Measurements from ENCODE around the gene CCDC142. TPM values are rescaled to one million over a fixed set of nuclear protein-coding genes. Genes with fewer than 3 reads are reported as not detected.

CCDC142 gene
- total and polyA plus RNA-seq, 10 of the 15 experiments (the other 5 are each of a cell fraction or from before 2014, with no cell fraction given): 0.93 to 16.9 (median 9.0) TPM

GRCh38 chr2:74503506-74504475, 21.0 kb upstream of the CCDC142 start:
- POLR2A ChIA-PET: interaction anchor here (0.9 to 2.2 kb wide), 13 partner anchors 13 to 84 kb away, joined by 3 to 10 read pairs (median 5); partner anchors contain the start of genes AUP1, CCDC142, DQX1 and INO80B
- 68% methylated on average over 45 of the region's 45 CpGs for WGBS (ENCODE audit: insufficient coverage, insufficient replicate concordance, low lambda C conversion rate, missing lambda C conversion rate)
- BruUV-seq (replicated peaks): no TSS peak

More at GRCh38 chr2:74503506-74504475, 21.0 kb upstream of the CCDC142 start:
- Histone ChIP-seq H3K79me2 (ENCODE audit: control insufficient read depth, insufficient read depth, low read length) (peaks cover 12% of the 10 kb centered on the region), H3K36me3 (ENCODE audit: control insufficient read depth in 2 of 2, insufficient read depth in 2 of 2, low read length in 1 of 2) (peaks cover 0 to 7% of the 10 kb centered on the region in 2 experiments; a peak in 1 of 4 replicates), H3K4me1 (ENCODE audit: control insufficient read depth, insufficient read depth, low read length) (peaks cover 30% of the 10 kb centered on the region), H3K27ac (ENCODE audit: control insufficient read depth, insufficient read depth) (no peak overlapping the region), H4K20me1 (ENCODE audit: control insufficient read depth, insufficient read depth) (no peaks in the 10 kb centered on the region), H2AFZ (ENCODE audit: control insufficient read depth, low read depth, low read length) (peak overlapping the region; percentile 85), H3K4me3 (peak overlapping the region; percentile 73), H3K4me2 (ENCODE audit: control insufficient read depth, insufficient read depth) (peak overlapping the region; percentile 93), H3K27me3 (replicated peaks in 1 of 2; ENCODE audit: control insufficient read depth in 2 of 2, insufficient read depth in 2 of 2, low read length in 1 of 2) (peaks cover 9 to 17% of the 10 kb centered on the region in 2 experiments; a peak in 3 of 4 replicates), H3K9ac (ENCODE audit: control insufficient read depth, insufficient read depth, low read length) (peak overlapping the region; percentile 14; the same call in 1 of the 2 replicates), H3K9me3 (replicated peaks; ENCODE audit: control insufficient read depth, insufficient read depth, low read length) (no peaks in the 10 kb centered on the region)
- ATAC-seq: no peak
- ChIA-PET RAD21 (ENCODE audit: unreplicated experiment) (interaction anchor here (0.7 to 3.3 kb wide), 8 partner anchors 26 to 87 kb away, joined by 3 to 21 read pairs (median 3); partner anchors contain the start of genes AUP1 and HTRA2), SMC1A (ENCODE audit: uncharacterized antibody, unreplicated experiment) (interaction anchor here (1.2 to 7.0 kb wide), 12 partner anchors 15 to 89 kb away, joined by 3 to 71 read pairs (median 6); partner anchors contain the start of genes CCDC142, DQX1 and TTC31), CTCF (interaction anchor here (0.7 to 13.9 kb wide), 16 partner anchors 9 to 332 kb away, joined by 3 to 231 read pairs (median 5); partner anchors contain the start of genes AUP1, CCDC142, DQX1 and HTRA2)
- in situ Hi-C loops (cut with MboI): no loop called here
- intact Hi-C loops (cut with micrococcal nuclease; ENCODE audit: unreplicated experiment): loop anchor here (2.0 kb wide), 1 partner anchor 21 kb away; the partner anchor contains the start of genes CCDC142 and TTC31
- FAIRE-seq: no peak
- DNase-seq (ENCODE audit: low read depth, low spot score): no peak
- TF ChIP-seq SMC3 (IDR thresholded peaks at IDR 0.05; ENCODE audit: borderline replicate concordance, low read length) (no peak), MAX (IDR thresholded peaks at IDR 0.05; ENCODE audit: low read depth, low read length) (no peak), CBX5 (IDR thresholded peaks at IDR 0.05; ENCODE audit: low read depth) (no peak), USF1 (IDR thresholded peaks at IDR 0.05; ENCODE audit: borderline replicate concordance, extremely low read length, insufficient read depth, low read depth, low read length) (peak; percentile 22), CHD2 (IDR thresholded peaks at IDR 0.05; ENCODE audit: borderline replicate concordance, low read depth, low read length) (no peak), MLLT1 (IDR thresholded peaks at IDR 0.05) (peak; percentile 41; the same call in 1 of the 2 replicates), RAD51 (IDR thresholded peaks at IDR 0.05) (peak; percentile 36; the same call in 1 of the 2 replicates), SMAD5 (IDR thresholded peaks at IDR 0.05; ENCODE audit: low read depth) (no peak)

All from GM12878 (cell line).